Measurements from ENCODE around the gene SNRPA.

DNA sequence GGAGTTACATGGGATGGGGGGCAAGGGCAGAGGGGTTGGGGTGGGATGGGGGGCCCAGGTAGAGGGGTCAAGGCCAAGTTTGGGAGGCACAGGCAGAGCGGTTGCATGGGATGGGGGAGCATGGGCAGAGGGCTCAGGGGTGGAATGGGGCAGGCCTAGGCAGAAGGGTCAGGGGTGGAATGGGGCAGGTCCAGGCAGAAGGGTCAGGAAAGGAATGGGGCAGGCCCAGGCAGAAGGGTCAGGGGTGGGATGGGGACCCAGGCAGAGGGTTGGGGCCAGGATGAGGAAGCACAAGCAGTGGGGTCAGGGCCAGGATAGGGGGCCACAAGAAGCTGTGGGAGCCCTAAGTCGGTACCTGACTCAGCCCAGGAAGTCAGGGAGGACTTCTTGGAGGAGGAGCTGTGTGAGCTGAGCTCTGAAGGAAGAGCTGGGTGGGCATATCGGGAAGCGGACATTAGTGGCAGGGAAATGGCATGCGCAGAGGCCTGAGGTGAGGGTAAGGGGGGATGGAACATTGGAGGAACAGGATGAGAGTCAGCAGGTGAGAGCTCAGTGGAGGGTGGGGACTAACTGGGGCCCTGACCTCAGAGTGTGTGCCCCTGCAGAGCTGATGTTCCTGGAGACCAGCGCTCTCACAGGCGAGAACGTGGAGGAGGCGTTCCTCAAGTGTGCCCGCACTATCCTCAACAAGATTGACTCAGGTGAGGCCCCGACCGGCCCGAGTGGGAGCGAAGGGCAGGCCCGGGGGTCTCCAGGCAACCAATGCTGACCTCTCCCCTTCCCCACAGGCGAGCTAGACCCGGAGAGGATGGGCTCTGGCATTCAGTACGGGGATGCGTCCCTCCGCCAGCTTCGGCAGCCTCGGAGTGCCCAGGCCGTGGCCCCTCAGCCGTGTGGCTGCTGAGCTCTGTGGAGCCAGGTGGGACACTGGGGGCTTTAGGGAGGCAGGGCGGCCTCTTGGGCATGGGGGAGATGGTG, 35.3 kb downstream of the SNRPA start:
- TF ChIP-seq, protein P1, sequence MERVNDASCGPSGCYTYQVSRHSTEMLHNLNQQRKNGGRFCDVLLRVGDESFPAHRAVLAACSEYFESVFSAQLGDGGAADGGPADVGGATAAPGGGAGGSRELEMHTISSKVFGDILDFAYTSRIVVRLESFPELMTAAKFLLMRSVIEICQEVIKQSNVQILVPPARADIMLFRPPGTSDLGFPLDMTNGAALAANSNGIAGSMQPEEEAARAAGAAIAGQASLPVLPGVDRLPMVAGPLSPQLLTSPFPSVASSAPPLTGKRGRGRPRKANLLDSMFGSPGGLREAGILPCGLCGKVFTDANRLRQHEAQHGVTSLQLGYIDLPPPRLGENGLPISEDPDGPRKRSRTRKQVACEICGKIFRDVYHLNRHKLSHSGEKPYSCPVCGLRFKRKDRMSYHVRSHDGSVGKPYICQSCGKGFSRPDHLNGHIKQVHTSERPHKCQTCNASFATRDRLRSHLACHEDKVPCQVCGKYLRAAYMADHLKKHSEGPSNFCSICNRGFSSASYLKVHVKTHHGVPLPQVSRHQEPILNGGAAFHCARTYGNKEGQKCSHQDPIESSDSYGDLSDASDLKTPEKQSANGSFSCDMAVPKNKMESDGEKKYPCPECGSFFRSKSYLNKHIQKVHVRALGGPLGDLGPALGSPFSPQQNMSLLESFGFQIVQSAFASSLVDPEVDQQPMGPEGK (CRISPR knock-in tag; IDR thresholded peaks at IDR 0.05; ENCODE audit: borderline replicate concordance), result no peak
- TF ChIP-seq ISL1 (CRISPR knock-in tag; IDR thresholded peaks at IDR 0.05), result no peak
- TF ChIP-seq ZNF565 (CRISPR knock-in tag; conservative IDR thresholded peaks at IDR 0.05; ENCODE audit: low read depth), result no peak
- no peak for TF ChIP-seq BACH2 (CRISPR knock-in tag; IDR thresholded peaks at IDR 0.05; ENCODE audit: borderline replicate concordance)
- no peak for TF ChIP-seq ZNF70 (CRISPR knock-in tag; IDR thresholded peaks at IDR 0.05)
- TF ChIP-seq, protein P2, sequence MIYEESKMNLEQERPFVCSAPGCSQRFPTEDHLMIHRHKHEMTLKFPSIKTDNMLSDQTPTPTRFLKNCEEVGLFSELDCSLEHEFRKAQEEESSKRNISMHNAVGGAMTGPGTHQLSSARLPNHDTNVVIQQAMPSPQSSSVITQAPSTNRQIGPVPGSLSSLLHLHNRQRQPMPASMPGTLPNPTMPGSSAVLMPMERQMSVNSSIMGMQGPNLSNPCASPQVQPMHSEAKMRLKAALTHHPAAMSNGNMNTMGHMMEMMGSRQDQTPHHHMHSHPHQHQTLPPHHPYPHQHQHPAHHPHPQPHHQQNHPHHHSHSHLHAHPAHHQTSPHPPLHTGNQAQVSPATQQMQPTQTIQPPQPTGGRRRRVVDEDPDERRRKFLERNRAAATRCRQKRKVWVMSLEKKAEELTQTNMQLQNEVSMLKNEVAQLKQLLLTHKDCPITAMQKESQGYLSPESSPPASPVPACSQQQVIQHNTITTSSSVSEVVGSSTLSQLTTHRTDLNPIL (CRISPR knock-in tag; IDR thresholded peaks at IDR 0.05; ENCODE audit: low read depth), result no peak
- TF ChIP-seq, protein P3, sequence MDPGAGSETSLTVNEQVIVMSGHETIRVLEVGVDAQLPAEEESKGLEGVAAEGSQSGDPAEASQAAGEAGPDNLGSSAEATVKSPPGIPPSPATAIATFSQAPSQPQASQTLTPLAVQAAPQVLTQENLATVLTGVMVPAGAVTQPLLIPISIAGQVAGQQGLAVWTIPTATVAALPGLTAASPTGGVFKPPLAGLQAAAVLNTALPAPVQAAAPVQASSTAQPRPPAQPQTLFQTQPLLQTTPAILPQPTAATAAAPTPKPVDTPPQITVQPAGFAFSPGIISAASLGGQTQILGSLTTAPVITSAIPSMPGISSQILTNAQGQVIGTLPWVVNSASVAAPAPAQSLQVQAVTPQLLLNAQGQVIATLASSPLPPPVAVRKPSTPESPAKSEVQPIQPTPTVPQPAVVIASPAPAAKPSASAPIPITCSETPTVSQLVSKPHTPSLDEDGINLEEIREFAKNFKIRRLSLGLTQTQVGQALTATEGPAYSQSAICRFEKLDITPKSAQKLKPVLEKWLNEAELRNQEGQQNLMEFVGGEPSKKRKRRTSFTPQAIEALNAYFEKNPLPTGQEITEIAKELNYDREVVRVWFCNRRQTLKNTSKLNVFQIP (CRISPR knock-in tag; IDR thresholded peaks at IDR 0.05; ENCODE audit: borderline replicate concordance, low read depth), result no peak
